K562 treated with DMSO at 1 percent for 24 hours (cell line): ENCODE data around the gene CCRL2. TPM values are rescaled to one million over a fixed set of nuclear protein-coding genes. Genes with fewer than 3 reads are reported as not detected.

ENCODE experiments used
- total RNA-seq: library from RNA; unstranded; fragments of 300-600 nt; gene quantifications from 2 replicates; pipeline ENCODE4 v1.2.3, GENCODE V29; 2022; ENCODE audit warnings: low read depth; ENCODE audit not compliant: insufficient read depth

The CCRL2 gene
- 16.5 and 19.0 TPM in 2 replicates for total RNA-seq

GRCh38 chr3:46406788-46407611 is at the start of gene CCRL2, which contains the start of gene CCR5AS:
CCRL2 (plus strand) TSS chr3:46407259; CDS start chr3:46408080, 821 bp downstream.
CCR5AS (minus strand) TSS chr3:46407066.

GRCh38 chr3:46370839-46371518 is 36.1 kb upstream of the CCRL2 start, which contains the start of gene CCR5:
CCR5 (plus strand) TSS chr3:46370946; CDS start chr3:46372903, 1,957 bp downstream.

Other genes starting within 250 kb of the CCRL2 start
- not detected in 2 replicates for gene CCR1, start 198.9 kb upstream of the CCRL2 start, total RNA-seq
- gene CCR3, start 164.8 kb upstream of the CCRL2 start, total RNA-seq: not detected in 2 replicates
- not detected in 2 replicates for gene CCR2, start 53.1 kb upstream of the CCRL2 start, total RNA-seq
- not detected in 2 replicates for gene CCR5, start 36.3 kb upstream of the CCRL2 start, total RNA-seq
- gene LTF, start 57.6 kb downstream of the CCRL2 start, total RNA-seq: not detected in 2 replicates
- not detected in 2 replicates for gene RTP3, start 90.7 kb downstream of the CCRL2 start, total RNA-seq
- not detected in 2 replicates for gene LRRC2, start 159.0 kb downstream of the CCRL2 start, total RNA-seq
- gene FAM240A, start 205.3 kb downstream of the CCRL2 start, total RNA-seq: not detected in 2 replicates